ENCODE data around the gene NUDT22.

Gene NUDT22

DNA sequence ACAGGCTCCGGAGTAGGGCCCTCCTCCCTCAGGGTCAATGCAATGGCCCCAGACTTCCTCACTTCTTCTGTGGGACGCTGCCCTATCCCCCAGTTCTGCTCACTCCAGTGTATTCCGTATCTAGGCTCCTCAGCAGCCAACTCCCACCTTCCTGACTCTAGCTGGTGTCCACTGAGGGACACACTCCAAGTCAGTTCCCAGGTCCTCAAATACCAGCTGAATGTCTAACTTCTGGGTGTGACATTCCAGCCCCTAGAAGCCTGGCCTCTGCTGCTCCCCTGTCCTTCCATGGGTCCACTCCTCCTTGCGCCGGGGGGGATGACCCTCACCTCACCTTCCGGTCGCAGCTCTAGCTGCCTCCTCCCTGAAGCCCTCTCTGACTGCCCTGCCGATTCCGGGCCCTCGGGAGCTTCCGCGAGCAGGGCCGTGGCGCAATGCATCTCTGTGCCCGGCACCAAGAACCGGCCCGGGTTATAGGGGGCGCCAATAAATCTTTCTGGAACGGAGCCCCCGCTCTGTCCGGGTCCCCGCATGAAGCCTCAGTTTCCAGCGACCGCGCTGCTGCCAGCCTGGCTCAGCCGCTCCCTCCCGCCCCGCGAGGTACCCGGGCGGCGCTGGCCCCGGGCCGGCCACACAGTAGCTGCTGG lies 42.9 kb downstream of the NUDT22 start:
- peak in 2 of 3 experiments; percentile 19 to 38 for DNase-seq (ENCODE audit: low read depth in 2 of 3, low spot score in 2 of 3)

GRCh38 chr11:64269540-64270220 lies 43.6 kb downstream of the NUDT22 start:
- peak; percentile 89 to 98 (median 96) for DNase-seq (ENCODE audit: low read depth in 2 of 3, low spot score in 2 of 3)

GRCh38 chr11:64275031-64275800 lies 49.1 kb downstream of the NUDT22 start:
- no peak for DNase-seq (ENCODE audit: low read depth in 2 of 3, low spot score in 2 of 3)

DNA sequence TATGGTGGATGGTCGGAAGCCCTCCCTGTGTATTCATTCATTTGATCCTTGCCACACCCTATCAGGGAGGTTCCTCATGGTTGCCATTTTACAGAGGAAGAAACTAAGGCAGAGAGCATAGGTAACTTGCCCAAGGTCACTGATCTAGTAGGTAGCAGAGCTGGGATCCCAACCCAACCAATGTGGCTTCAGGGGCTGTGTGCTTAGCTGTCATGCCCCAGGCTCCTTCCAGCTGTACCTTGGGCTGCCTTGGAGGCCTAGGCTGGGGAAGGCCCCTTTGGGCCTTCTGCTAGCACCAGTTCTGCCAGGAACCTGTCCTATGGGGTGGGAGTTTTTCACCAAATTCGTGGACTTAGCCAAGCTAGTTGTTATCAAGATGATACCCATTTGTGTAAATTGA lies 49.8 kb downstream of the NUDT22 start:
- no peak for DNase-seq (ENCODE audit: low read depth in 2 of 3, low spot score in 2 of 3)

- no peak for DNase-seq (ENCODE audit: low read depth in 2 of 3, low spot score in 2 of 3)
These were observed 50.8 kb downstream of the NUDT22 start for GRCh38 chr11:64276653-64277431.

- no peak for DNase-seq (ENCODE audit: low read depth in 2 of 3, low spot score in 2 of 3)
These were observed 52.6 kb downstream of the NUDT22 start for GRCh38 chr11:64278576-64279190.

All from activated CD8-positive, alpha-beta memory T cell treated with anti-CD3 and anti-CD28 coated beads for 48 hours (primary cell).